Measurements from ENCODE around the gene OLIG2. TPM values are rescaled to one million over a fixed set of nuclear protein-coding genes. Genes with fewer than 3 reads are reported as not detected.

The OLIG2 gene
- total and polyA plus RNA-seq, 2 experiments from 2014 or later: 0.15 to 1.4 TPM

GRCh38 chr21:33067043-33067442, 41.3 kb downstream of the OLIG2 start:
- H2AFZ ChIP-seq: no peak overlapping the region
- Mint-ChIP-seq H3K9me3 (peaks cover 14% of the 10 kb centered on the region), H3K36me3 (ENCODE audit: low read depth) (peaks cover 7% of the 10 kb centered on the region), H3K27ac (no peak overlapping the region), H3K4me1 (peaks cover 28% of the 10 kb centered on the region), H3K27me3 (ENCODE audit: insufficient read depth, low read depth, poor library complexity) (peaks cover 44% of the 10 kb centered on the region), H3K4me3 (no peak overlapping the region)
- peaks cover 88% of the 10 kb centered on the region for H3K27me3 ChIP-seq (ENCODE audit: insufficient read depth)
- no peak overlapping the region for H3K4me2 ChIP-seq
- H3K9me2 ChIP-seq (ENCODE audit: insufficient read depth): no peaks in the 10 kb centered on the region
- H3K4me3 ChIP-seq: no peak overlapping the region
- ATAC-seq: no peak
- TF ChIP-seq ZNF114 (CRISPR knock-in tag; IDR thresholded peaks at IDR 0.05) (no peak), REST (IDR thresholded peaks at IDR 0.05; ENCODE audit: unreplicated experiment) (no peak), ETS1 (IDR thresholded peaks at IDR 0.05) (no peak), STAT1 (IDR thresholded peaks at IDR 0.05; ENCODE audit: unreplicated experiment) (no peak)
- H3F3A ChIP-seq (replicated peaks; ENCODE audit: low read depth): 0 out of 2 replicates have a peak, but pooled peaks cover 11% of the 10 kb centered on the region
- H4K20me1 ChIP-seq (replicated peaks; ENCODE audit: insufficient read depth): no peaks in the 10 kb centered on the region; the same call in 1 of the 2 replicates
- no peak overlapping the region for H3K27ac ChIP-seq (ENCODE audit: low read depth)
- H3K4me1 ChIP-seq (ENCODE audit: insufficient read depth): peaks cover 14% of the 10 kb centered on the region; the same call in 1 of the 2 replicates
- DNase-seq (ENCODE audit: low spot score): no peak
- H3K79me2 ChIP-seq (replicated peaks; ENCODE audit: insufficient read depth): no peaks in the 10 kb centered on the region
- H3K36me3 ChIP-seq (ENCODE audit: insufficient read depth): no peaks in the 10 kb centered on the region

GRCh38 chr21:33067457-33067856, 41.7 kb downstream of the OLIG2 start:
- no peak for ATAC-seq
- Mint-ChIP-seq H3K36me3 (ENCODE audit: low read depth) (peaks cover 7% of the 10 kb centered on the region), H3K27me3 (ENCODE audit: insufficient read depth, low read depth, poor library complexity) (peaks cover 48% of the 10 kb centered on the region), H3K4me1 (peaks cover 32% of the 10 kb centered on the region), H3K9me3 (peaks cover 14% of the 10 kb centered on the region), H3K4me3 (no peak overlapping the region), H3K27ac (no peak overlapping the region)
- Histone ChIP-seq H3K27ac (ENCODE audit: low read depth) (no peak overlapping the region), H3K4me2 (no peak overlapping the region), H3K9me2 (ENCODE audit: insufficient read depth) (no peaks in the 10 kb centered on the region), H3K79me2 (replicated peaks; ENCODE audit: insufficient read depth) (no peaks in the 10 kb centered on the region), H4K20me1 (replicated peaks; ENCODE audit: insufficient read depth) (no peaks in the 10 kb centered on the region; the same call in 1 of the 2 replicates), H3K27me3 (ENCODE audit: insufficient read depth) (peaks cover 92% of the 10 kb centered on the region), H3K4me1 (ENCODE audit: insufficient read depth) (peaks cover 18% of the 10 kb centered on the region), H3F3A (replicated peaks; ENCODE audit: low read depth) (0 out of 2 replicates have a peak, but pooled peaks cover 11% of the 10 kb centered on the region), H3K36me3 (ENCODE audit: insufficient read depth) (no peaks in the 10 kb centered on the region), H2AFZ (no peak overlapping the region), H3K4me3 (no peak overlapping the region)
- no peak for DNase-seq (ENCODE audit: low spot score)
- no peak for TF ChIP-seq POLR2AphosphoS5 (IDR thresholded peaks at IDR 0.05; ENCODE audit: low read depth)
- TF ChIP-seq STAT1 (IDR thresholded peaks at IDR 0.05; ENCODE audit: unreplicated experiment): no peak
- TF ChIP-seq CTCF (conservative IDR thresholded peaks at IDR 0.05; ENCODE audit: low read depth in 2 of 2): no peak
- TF ChIP-seq ZNF331 (CRISPR knock-in tag; IDR thresholded peaks at IDR 0.05; ENCODE audit: low read depth): no peak
- no peak for TF ChIP-seq ZNF114 (CRISPR knock-in tag; IDR thresholded peaks at IDR 0.05)
- TF ChIP-seq NANOG (IDR thresholded peaks at IDR 0.05; ENCODE audit: borderline replicate concordance): no peak
- TF ChIP-seq REST (IDR thresholded peaks at IDR 0.05; ENCODE audit: unreplicated experiment): no peak
